GM19395 (cell line): ENCODE measurements around the gene CLINT1.
"Not testable (repeated sequence)": the region's sequence is repeated elsewhere in the genome, so short reads cannot be mapped to it uniquely, and the experiment has no call there.

Experiments
- ATAC-seq: cut with Tn5 transposase; IDR thresholded peaks from one replicate; pipeline ENCODE4 v1.9.1; 2021; ENCODE audit warnings: mild to moderate bottlenecking, moderate library complexity; ENCODE audit not compliant: unreplicated experiment

Gene CLINT1

DNA sequence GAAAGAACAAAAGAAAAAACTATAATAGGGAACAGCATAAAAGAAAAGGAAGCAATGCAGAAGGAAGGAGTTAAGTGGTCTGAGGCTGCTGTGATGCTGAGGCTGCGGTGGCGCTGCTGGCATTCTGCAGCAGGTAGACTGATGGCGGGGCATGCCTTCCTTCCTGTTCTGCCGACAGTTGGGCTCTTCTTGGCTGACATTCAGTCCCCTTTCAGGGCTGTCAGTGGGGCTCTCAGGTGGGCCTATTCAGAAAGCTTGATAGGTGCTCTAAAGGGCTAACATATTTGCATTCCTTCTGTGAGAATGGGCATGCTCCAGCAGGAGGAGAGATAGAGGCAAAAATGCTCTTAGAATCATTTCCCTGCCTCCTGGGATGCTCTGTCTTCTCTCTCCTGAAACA, 5.1 kb upstream of the CLINT1 start:
- no peak for ATAC-seq

GRCh38 chr5:157862183-157862851, 3.4 kb upstream of the CLINT1 start:
- no peak for ATAC-seq

DNA sequence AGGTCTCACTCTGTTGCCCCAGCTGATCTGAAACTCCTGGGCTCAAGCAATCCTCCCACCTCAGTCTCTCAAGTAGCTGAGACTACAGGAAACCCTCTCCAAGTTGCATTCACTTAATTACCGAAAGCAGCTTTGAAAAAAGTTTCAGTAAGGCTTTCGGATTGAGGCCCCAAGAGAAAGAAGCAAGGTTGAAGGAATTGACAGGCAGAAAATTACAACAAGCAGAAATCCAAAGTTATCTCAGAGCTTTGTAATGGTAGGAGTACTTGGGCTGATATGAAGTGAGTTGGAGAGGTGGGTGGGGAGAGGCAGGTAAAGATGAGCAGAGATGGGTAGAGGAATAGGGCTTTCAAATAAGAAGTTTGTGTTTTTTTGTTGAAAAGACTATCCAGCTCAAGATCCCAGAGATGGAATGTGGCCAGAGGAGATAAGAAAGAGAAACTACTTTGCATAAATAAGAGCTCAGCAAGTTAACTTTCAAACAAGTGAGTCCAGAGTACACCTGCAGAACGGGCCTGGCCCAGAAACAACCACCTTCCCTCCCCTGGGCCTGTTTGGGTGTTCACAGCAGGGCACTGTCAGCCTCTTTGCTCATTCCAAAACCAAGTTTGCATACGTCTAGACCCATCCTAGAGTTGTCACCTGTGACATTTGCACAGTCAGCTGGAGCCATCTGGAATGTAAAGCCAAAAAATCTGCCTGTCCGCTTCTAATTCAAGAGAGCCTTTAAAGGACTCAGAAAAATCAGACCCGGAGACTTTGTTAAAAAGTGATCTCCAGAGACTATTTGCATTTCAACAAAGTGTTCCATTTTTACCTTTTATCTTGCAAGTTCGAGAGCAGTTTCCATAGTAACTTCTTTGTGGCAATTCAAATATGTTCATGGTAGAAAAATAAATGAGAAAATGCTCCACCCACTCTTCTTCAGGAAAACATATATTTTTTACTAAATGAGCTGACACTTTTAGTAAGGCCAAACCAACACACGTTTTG, 2.2 kb upstream of the CLINT1 start:
- peak; percentile 84 for ATAC-seq

DNA sequence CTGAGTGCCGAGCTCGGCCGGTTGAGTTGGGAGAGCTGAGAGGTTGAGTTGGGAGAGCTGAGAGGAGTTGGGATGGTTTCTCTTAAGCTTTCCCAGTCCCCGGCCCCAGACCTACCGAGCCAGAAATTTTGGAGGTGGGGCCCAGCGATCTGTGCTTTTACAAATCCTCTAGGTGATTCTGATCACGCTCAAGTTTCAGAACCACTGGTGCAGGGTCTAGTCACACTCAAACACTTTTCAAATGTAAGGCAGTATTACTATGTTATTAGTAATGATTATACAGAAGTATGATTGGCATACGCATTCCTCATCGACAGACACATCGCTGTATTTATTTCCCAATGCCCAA, 256 bp upstream of the CLINT1 start:
- ATAC-seq, result no peak

DNA sequence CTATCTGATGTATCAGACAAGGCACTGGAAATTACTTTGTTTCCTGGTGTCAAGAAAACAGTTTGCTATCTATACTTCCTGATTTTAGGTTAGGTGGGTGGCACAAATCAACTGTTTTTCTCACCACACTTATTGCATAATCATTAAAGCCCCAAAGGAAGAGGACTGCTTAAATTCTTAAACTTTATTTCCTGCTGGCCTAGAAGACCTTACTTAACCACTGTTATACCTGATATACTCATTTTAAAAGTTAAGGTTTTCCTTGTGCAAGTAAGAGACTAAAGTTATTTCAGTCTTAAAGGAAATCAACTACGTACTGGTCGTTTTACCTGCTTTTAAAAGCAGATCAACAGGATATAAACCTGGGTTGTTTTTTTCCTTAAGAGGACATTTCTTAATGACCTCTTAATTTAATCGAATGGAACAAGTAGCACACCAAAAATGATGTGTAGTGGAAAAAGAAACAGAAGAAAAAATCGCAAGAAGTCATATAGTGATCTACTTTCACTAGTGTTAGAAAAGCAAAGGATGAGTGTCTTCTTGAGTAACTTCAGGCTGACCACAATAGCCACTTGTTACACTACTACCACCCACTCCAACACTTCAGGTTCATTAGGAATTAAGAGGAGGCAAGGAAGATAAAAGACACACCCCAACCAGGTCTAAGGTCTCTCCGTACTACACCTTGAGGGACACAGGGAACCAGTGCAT, 974 bp downstream of the CLINT1 start:
- no peak for ATAC-seq

DNA sequence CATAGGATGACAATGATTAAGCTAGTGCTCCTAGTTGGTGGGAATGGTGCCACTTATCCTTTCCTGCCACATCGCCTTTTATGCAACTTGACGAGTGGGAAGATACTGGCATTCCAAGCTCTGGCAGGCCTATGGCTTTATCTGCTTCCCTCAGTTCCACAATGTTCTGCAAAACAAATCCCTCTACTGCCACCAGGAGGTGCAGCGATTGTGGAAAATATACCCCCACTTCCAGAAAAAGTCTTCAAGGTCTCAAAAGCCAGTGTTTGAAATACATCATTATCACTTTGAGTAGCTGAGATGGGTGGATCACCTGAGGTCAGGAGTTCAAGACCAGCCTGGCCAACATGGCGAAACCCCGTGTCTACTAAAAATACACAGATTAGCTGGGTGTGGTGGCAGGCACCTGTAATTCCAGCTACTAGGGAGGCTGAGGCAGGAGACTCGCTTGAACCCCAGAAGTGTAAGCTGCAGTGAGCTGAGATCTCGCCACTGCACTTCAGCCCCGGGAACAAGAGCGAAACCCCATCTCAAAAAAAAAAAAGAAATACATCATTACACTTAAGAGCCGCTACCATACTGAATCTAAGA, 3.4 kb downstream of the CLINT1 start:
- ATAC-seq, result no peak

GRCh38 chr5:157853365-157853764, 5.6 kb downstream of the CLINT1 start:
- ATAC-seq, result not testable (repeated sequence)

DNA sequence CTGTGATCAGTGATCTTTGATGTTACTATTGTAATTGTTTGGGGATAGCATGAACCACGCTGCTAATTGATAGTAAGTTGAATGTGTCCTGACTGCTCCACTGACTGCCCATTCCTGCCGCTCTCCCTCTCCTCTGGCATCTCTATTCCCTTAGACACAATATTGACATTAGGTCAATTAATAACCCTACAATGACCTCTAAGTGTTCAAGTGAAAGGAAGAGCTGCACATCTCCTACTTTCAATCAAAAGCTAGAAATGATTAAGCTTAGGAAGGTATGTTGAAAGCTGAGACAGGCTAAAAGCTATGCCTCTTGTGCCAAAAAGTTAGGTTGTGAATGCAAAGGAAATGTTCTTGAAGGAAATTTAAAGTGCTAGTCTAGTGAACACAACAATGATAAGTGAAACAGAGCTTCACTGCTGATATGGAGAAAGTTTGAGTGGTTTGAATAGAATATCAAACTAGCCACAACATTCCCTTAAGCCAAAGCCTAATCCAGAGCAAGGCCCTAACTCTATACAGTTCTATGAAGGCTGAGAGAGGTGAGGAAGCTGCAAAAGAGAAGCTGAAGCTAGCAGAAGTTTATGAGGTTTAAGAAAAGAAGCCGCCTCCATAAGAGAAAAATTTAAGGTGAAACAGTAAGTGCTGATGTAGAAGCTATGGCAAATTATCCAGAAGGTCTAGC, 12.9 kb downstream of the CLINT1 start:
- no peak for ATAC-seq

GRCh38 chr5:157842787-157843186, 16.2 kb downstream of the CLINT1 start:
- ATAC-seq, result no peak

DNA sequence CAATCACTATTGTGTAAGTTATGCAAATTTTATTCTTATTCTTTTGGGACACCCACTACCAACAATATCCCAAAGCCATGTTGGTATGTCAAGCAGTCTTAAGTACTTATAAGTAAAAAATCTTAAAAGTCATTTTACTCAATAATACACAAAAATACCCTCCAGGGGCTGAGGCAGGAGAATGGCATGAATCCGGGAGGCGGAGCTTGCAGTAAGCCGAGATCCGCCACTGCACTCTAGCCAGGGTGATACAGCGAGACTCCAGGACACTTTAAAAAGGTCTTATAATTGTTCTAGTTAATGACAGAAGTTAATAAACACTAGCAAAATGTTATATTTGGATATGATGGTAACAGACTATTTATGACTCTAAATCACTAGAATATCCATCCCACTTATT, 16.8 kb downstream of the CLINT1 start:
- ATAC-seq, result no peak

DNA sequence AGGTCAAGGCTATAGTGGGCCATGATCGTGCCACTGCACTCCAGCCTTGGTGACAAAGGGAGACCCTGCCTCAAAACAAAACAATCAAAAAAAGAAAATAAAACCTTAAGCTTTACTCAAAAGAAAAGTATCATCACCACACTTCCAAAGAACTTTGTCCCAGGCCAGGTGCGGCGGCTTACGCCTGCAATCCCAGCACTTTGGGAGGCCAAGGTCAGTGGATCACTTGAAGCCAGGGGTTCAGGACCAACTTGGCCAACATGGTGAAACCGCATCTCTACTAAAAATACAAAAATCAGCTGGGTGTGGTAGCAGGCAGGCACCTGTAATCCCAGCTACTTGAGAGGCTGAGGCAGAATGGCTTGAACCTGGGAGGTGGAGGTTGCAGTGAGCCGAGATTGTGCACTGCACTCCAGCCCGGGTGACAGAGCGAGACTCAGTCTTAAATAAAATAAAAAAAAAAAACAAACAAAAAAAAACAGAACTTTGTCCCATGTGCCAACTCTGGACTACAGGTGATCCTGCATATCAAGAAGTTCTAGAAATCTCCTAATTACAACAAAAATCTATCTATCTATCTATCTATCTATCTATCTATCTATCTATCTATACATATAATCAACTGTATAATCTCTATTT, 19.7 kb downstream of the CLINT1 start:
- no peak for ATAC-seq

DNA sequence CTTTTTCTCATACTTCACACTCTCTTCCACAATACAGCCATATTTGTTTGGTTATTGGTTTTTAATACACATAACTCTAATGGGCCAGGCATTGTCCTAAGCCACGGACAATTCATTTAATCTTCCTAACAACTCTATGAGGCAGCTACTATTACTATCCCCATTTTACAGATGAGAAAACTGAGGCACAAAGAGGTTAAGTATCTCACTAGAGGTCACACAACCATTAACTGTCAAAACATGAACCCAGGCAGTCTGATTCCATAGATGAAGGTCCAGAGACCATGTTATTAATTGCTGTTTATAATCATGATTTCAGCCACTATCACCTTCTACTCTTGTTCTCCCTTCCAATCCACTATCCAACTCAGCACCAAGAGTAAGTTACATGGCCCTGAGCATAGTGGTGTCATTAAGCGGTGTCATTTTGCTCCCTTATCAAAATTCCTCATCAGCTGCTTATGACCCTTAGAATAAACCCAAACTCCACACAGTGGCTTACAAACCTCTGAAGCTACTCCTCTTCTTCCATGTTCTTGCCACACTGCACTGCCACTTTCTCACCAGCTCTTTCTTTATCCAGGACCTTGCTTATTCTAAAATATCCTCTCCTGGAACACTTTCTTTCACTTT, 22.7 kb downstream of the CLINT1 start:
- no peak for ATAC-seq

- ATAC-seq, result no peak
These were observed 23.9 kb downstream of the CLINT1 start for GRCh38 chr5:157835041-157835440.

DNA sequence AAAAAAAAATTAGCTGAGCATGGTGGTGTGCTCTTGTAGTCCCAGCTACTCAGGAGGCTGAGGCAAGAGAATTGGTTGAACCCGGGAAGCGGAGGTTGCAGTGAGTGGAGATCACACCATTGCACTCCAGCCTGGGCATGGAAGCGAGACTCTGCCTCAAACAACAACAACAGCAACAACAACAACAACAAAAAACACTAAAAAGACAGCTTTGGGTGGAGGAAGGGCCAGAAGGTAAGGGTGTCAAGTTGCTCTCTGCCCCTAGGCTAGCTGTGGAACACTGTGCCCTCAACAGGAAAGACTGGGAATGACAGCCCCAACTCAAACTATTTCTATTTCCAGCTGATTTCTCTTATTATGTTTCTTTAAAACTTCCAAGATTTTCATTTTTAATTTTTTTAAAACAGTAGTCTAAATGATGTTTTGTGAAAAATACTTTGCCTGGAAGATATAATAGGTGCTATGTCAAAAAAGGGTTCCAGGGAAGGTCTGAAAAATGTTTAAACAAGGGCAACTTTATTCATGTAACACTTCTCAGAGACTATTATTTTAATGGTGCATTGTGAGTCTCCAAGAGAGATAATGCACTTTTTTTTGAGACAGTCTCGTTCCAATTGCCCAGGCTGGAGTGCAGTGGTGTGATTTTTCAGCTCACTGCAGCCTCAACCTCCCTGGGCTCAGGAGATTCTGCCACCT, 29.9 kb downstream of the CLINT1 start:
- ATAC-seq, result no peak

- no peak for ATAC-seq
These were observed 30.6 kb downstream of the CLINT1 start for GRCh38 chr5:157828105-157828943.

- ATAC-seq, result no peak
These were observed 31.5 kb downstream of the CLINT1 start for GRCh38 chr5:157827423-157827822.

DNA sequence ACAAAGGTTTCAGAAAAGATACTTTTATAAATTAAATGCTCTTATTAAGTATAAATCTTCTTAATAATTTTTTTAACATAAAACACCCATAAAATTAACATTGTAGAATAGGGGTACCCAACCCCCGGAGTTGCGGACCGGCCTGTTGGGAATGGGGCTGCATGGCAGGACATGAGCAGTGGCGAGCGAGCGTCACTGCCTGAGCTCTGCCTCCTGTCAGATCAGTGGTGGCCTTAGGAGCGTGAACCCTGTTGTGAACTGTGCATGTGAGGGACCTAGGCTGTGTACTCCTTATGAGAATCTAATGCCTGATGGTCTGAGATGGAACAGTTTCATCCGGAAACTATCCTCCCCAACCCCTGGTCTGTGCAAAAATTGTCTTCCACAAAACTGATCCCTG, 35.3 kb downstream of the CLINT1 start:
- ATAC-seq, result no peak
